ENCODE data around the gene ERP27. TPM values are rescaled to one million over a fixed set of nuclear protein-coding genes. Genes with fewer than 3 reads are reported as not detected.

Gene ERP27
- total RNA-seq, 2 donors from 2014 or later = 79.1 to 131 TPM

DNA sequence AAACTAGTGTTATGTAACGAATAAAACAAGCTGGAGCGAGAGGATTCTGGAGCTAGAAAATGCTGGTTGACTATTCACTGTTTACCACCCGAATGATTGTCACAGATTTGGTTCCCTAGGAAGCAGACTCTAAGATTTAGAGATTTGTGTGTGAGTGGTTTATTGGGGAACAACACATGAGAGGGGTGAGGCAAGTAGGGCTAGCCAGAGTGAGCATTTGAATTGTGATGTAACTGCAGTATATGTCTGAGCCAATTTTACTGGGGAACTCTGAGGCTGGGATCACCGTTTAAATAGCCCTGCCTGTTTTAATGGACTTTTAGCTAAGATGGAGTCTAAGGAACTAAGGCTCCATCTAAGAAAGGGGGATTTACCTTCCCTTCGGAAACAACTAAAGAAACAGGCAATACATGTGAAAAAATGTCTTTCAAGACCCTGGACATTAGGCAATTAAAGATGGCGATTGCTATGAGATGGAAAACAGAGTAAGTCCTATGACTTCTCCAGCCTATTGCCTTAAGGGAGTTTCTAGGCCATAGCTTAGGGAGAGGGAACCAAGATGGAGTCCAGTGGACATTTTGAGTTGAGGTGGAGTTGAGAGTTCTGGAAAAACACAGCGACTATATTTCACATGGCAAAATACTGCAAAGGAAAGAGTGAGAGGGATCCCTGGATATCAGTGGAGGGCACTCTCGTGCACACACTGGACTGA lies 59.0 kb downstream of the ERP27 start:
- Histone ChIP-seq H3K4me1 (peaks cover 2% of the 10 kb centered on the region), H3K36me3 (replicated peaks in 1 of 2; ENCODE audit: insufficient read depth in 1 of 2, low read depth in 2 of 2) (no peaks in the 10 kb centered on the region), H3K9me3 (no peaks in the 10 kb centered on the region), H3K27me3 (no peaks in the 10 kb centered on the region), H3K27ac (no peak overlapping the region), H3K4me3 (no peak overlapping the region)
- ATAC-seq (no peak), DNase-seq (no peak)
- intact Hi-C loops (cut with DNase I) = no loop called here
- TF ChIP-seq, protein P1, sequence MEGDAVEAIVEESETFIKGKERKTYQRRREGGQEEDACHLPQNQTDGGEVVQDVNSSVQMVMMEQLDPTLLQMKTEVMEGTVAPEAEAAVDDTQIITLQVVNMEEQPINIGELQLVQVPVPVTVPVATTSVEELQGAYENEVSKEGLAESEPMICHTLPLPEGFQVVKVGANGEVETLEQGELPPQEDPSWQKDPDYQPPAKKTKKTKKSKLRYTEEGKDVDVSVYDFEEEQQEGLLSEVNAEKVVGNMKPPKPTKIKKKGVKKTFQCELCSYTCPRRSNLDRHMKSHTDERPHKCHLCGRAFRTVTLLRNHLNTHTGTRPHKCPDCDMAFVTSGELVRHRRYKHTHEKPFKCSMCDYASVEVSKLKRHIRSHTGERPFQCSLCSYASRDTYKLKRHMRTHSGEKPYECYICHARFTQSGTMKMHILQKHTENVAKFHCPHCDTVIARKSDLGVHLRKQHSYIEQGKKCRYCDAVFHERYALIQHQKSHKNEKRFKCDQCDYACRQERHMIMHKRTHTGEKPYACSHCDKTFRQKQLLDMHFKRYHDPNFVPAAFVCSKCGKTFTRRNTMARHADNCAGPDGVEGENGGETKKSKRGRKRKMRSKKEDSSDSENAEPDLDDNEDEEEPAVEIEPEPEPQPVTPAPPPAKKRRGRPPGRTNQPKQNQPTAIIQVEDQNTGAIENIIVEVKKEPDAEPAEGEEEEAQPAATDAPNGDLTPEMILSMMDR (IDR thresholded peaks at IDR 0.05) = no peak
- no peak for TF ChIP-seq POLR2A (IDR thresholded peaks at IDR 0.05)
- 91 to 93% methylated on average over 8 of the region's 8 CpGs for WGBS, 2 donors

DNA sequence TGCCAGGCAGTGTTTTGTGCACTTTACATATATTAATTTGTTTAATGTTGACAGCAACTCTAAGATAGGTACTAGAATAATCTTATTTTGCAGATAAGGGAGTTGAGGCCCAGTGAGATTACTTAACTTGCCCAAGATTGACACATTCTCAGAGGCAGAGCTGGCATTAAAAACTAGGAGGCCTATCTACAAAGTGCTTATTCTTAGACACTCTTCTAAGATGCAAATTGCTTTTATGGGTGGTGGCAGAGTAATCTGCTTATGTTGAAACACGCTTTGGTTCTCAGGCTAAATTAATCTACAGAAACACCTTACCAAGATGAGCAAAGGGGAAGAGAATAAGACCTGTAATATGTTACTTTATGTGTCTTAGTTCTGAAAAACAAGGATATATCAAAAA lies 59.8 kb downstream of the ERP27 start:
- no peaks in the 10 kb centered on the region for H3K36me3 ChIP-seq (replicated peaks in 1 of 2; ENCODE audit: insufficient read depth in 1 of 2, low read depth in 2 of 2)
- DNase-seq (no peak), ATAC-seq (no peak)
- H3K27ac ChIP-seq = no peak overlapping the region
- H3K4me3 ChIP-seq = no peak overlapping the region
- intact Hi-C loops (cut with DNase I) = no loop called here
- 92 to 96% methylated on average over 1 of the region's 1 CpG for WGBS, 2 donors
- H3K4me1 ChIP-seq = no peaks in the 10 kb centered on the region
- H3K27me3 ChIP-seq = no peaks in the 10 kb centered on the region
- TF ChIP-seq, protein P1 (IDR thresholded peaks at IDR 0.05) = no peak
- no peak for TF ChIP-seq POLR2A (IDR thresholded peaks at IDR 0.05)
- H3K9me3 ChIP-seq = no peaks in the 10 kb centered on the region

GRCh38 chr12:14876833-14877232 lies 61.5 kb downstream of the ERP27 start:
- ATAC-seq (no peak), DNase-seq (no peak)
- Histone ChIP-seq H3K27me3 (no peaks in the 10 kb centered on the region), H3K27ac (no peak overlapping the region), H3K4me3 (no peak overlapping the region), H3K4me1 (no peaks in the 10 kb centered on the region), H3K9me3 (no peaks in the 10 kb centered on the region), H3K36me3 (replicated peaks in 1 of 2; ENCODE audit: insufficient read depth in 1 of 2, low read depth in 2 of 2) (no peaks in the 10 kb centered on the region)
- intact Hi-C loops (cut with DNase I) = no loop called here
- TF ChIP-seq, protein P1 (IDR thresholded peaks at IDR 0.05) = no peak
- 33 to 45% methylated on average over 2 of the region's 2 CpGs for WGBS, 2 donors

GRCh38 chr12:14874882-14875281 lies 63.5 kb downstream of the ERP27 start:
- no peaks in the 10 kb centered on the region for H3K36me3 ChIP-seq (replicated peaks in 1 of 2; ENCODE audit: insufficient read depth in 1 of 2, low read depth in 2 of 2)
- TF ChIP-seq, protein P1 (IDR thresholded peaks at IDR 0.05) = no peak
- TF ChIP-seq POLR2A (IDR thresholded peaks at IDR 0.05) = no peak
- no peak overlapping the region for H3K27ac ChIP-seq
- no peak overlapping the region for H3K4me3 ChIP-seq
- no peak for ATAC-seq
- WGBS, 2 donors = 55 to 58% methylated on average over 3 of the region's 3 CpGs
- H3K27me3 ChIP-seq = no peaks in the 10 kb centered on the region
- no peak for DNase-seq
- H3K4me1 ChIP-seq = no peaks in the 10 kb centered on the region
- intact Hi-C loops (cut with DNase I) = no loop called here
- no peaks in the 10 kb centered on the region for H3K9me3 ChIP-seq

Measured in body of pancreas (tissue), 4 donors.